Measurements from ENCODE around the gene SOX15.

SOX15 gene

GRCh38 chr17:7555320-7555948 is 34.5 kb downstream of the SOX15 start:
- Histone ChIP-seq H3K36me3 (ENCODE audit: control insufficient read depth, insufficient read depth, low read length) (no peaks in the 10 kb centered on the region), H3K9me3 (ENCODE audit: control insufficient read depth, insufficient read depth, low read length) (no peaks in the 10 kb centered on the region), H3K4me1 (ENCODE audit: control insufficient read depth, insufficient read depth, low read length) (peaks cover 3% of the 10 kb centered on the region), H3K4me3 (ENCODE audit: low read length) (no peak overlapping the region), H3K27me3 (ENCODE audit: control insufficient read depth, insufficient read depth, low read length) (no peaks in the 10 kb centered on the region), H3K27ac (ENCODE audit: low read length) (no peak overlapping the region)
- no CpG with 5 or more reads among the region's 10 CpGs for WGBS (ENCODE audit: insufficient coverage, insufficient read length)
- no peak for DNase-seq (ENCODE audit: low read depth, low spot score)

DNA sequence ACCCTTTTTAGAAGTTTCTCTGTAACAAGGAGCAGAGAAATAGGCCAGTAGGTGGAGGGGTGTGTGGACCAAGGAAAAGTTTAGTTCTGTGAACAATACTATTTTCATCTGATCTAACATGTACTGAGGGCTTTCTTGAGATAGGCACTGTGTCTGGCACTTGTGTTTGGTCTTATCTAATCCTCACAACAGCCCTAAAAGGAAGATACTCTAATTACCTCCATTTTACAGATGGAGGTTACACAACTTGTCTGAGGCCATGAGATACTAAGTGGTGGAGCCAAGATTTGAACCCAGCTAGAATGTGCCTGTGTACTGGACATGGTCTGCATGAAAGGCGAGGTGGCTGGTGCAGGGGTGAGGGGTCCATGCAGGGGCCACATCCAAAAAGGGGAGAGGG is 36.5 kb downstream of the SOX15 start:
- no CpG with 5 or more reads among the region's 1 CpG for WGBS (ENCODE audit: insufficient coverage, insufficient read length)
- Histone ChIP-seq H3K27ac (ENCODE audit: low read length) (no peak overlapping the region), H3K4me3 (ENCODE audit: low read length) (no peak overlapping the region), H3K4me1 (ENCODE audit: control insufficient read depth, insufficient read depth, low read length) (peaks cover 3% of the 10 kb centered on the region), H3K9me3 (ENCODE audit: control insufficient read depth, insufficient read depth, low read length) (no peaks in the 10 kb centered on the region), H3K27me3 (ENCODE audit: control insufficient read depth, insufficient read depth, low read length) (no peaks in the 10 kb centered on the region; the same call in 1 of the 2 replicates), H3K36me3 (ENCODE audit: control insufficient read depth, insufficient read depth, low read length) (no peaks in the 10 kb centered on the region; the same call in 1 of the 2 replicates)
- no peak for DNase-seq (ENCODE audit: low read depth, low spot score)

GRCh38 chr17:7552621-7553051 is 37.3 kb downstream of the SOX15 start:
- H3K36me3 ChIP-seq (ENCODE audit: control insufficient read depth, insufficient read depth, low read length): no peaks in the 10 kb centered on the region; the same call in 1 of the 2 replicates
- peaks cover 3% of the 10 kb centered on the region for H3K4me1 ChIP-seq (ENCODE audit: control insufficient read depth, insufficient read depth, low read length)
- no peak for DNase-seq (ENCODE audit: low read depth, low spot score)
- no peak overlapping the region for H3K4me3 ChIP-seq (ENCODE audit: low read length)
- no CpG with 5 or more reads among the region's 6 CpGs for WGBS (ENCODE audit: insufficient coverage, insufficient read length)
- H3K27me3 ChIP-seq (ENCODE audit: control insufficient read depth, insufficient read depth, low read length): no peaks in the 10 kb centered on the region; the same call in 1 of the 2 replicates
- no peak overlapping the region for H3K27ac ChIP-seq (ENCODE audit: low read length)
- H3K9me3 ChIP-seq (ENCODE audit: control insufficient read depth, insufficient read depth, low read length): no peaks in the 10 kb centered on the region

DNA sequence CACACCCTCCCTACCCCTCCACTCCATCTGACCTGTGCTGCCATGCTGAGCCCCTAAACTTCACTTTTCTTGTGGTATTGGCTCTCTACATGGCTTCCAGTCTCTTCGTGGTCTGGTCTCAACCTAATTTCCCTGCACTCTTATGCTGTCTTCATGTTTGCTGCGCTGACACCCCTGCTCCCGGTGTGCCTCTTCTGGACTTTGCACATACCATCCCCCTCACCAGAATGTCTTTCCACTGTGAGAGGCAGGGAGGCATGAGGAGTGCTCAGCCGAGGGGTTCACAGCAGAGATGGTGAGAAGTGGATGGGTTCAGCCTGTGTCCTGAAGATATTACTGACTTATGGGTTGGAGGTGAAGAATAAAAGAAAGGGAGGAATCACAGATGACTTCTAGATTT is 38.5 kb downstream of the SOX15 start:
- DNase-seq (ENCODE audit: low read depth, low spot score): no peak
- H3K36me3 ChIP-seq (ENCODE audit: control insufficient read depth, insufficient read depth, low read length): no peaks in the 10 kb centered on the region; the same call in 1 of the 2 replicates
- 0 out of 2 replicates have a peak, but pooled peaks cover 3% of the 10 kb centered on the region for H3K4me1 ChIP-seq (ENCODE audit: control insufficient read depth, insufficient read depth, low read length)
- no CpG with 5 or more reads among the region's 4 CpGs for WGBS (ENCODE audit: insufficient coverage, insufficient read length)
- H3K9me3 ChIP-seq (ENCODE audit: control insufficient read depth, insufficient read depth, low read length): no peaks in the 10 kb centered on the region
- H3K27ac ChIP-seq (ENCODE audit: low read length): no peak overlapping the region
- no peak overlapping the region for H3K4me3 ChIP-seq (ENCODE audit: low read length)
- H3K27me3 ChIP-seq (ENCODE audit: control insufficient read depth, insufficient read depth, low read length): no peaks in the 10 kb centered on the region; the same call in 1 of the 2 replicates

DNA sequence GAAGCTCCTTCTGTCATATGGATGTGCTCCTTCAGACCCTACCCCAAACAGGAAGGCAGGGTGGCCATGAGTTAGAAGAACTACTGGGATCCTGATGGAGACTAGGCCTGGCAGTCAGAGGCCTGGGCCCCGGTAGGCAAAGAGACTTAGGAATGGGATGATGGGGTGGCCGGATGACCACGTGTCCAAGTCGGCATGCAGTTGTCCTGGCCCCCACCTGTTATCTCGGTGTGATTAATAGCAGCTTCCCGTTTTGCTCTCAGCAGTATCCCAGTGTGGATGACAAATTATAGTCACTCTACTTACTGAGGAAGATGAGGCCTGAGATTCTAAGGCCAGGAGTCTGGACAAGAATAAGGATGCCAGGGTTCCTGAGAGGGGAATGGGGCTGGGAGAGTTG is 39.5 kb downstream of the SOX15 start:
- no peak for DNase-seq (ENCODE audit: low read depth, low spot score)
- no peak overlapping the region for H3K4me3 ChIP-seq (ENCODE audit: low read length)
- no peak overlapping the region for H3K27ac ChIP-seq (ENCODE audit: low read length)
- no peaks in the 10 kb centered on the region; the same call in 1 of the 2 replicates for H3K27me3 ChIP-seq (ENCODE audit: control insufficient read depth, insufficient read depth, low read length)
- H3K36me3 ChIP-seq (ENCODE audit: control insufficient read depth, insufficient read depth, low read length): no peaks in the 10 kb centered on the region; the same call in 1 of the 2 replicates
- WGBS (ENCODE audit: insufficient coverage, insufficient read length): no CpG with 5 or more reads among the region's 6 CpGs
- H3K9me3 ChIP-seq (ENCODE audit: control insufficient read depth, insufficient read depth, low read length): no peaks in the 10 kb centered on the region
- 0 out of 2 replicates have a peak, but pooled peaks cover 3% of the 10 kb centered on the region for H3K4me1 ChIP-seq (ENCODE audit: control insufficient read depth, insufficient read depth, low read length)

DNA sequence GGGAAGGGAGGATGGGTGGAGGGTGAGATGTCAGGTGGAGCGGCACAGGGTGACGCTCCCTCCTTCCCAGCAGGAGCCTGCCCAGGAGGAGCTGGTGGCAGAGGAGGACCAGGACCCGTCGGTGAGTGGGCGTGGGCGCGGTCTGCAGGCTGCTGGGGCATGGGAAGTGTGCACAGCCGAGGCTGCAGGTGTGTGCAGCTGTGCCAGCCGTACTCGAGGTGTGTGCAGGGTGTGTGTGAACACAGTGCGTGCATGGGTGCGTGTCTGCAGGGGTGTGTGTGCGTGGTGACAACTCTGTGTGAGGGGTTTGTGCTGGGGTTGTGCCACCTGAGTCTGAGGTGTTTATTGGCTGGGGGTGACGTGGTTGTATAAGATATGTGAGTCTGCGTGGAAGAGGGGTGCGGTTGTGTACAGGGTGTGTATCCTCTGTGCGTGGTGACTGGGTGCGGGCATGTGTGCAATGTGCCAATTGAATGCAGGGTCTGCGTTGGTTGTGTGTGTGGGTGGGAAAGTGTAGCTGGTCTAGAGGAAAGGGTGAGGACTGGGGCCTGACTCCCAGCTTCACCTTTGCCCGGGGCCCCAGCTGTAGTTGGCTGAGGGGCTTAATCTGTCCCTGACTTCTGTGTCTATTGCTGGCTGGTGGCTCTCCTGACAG is 40.4 kb downstream of the SOX15 start:
- H3K4me3 ChIP-seq (ENCODE audit: low read length): peak overlapping the region; percentile 99; the same call in 1 of the 2 replicates
- no peaks in the 10 kb centered on the region; the same call in 1 of the 2 replicates for H3K27me3 ChIP-seq (ENCODE audit: control insufficient read depth, insufficient read depth, low read length)
- H3K27ac ChIP-seq (ENCODE audit: low read length): no peak overlapping the region
- 0 out of 2 replicates have a peak, but pooled peaks cover 3% of the 10 kb centered on the region for H3K4me1 ChIP-seq (ENCODE audit: control insufficient read depth, insufficient read depth, low read length)
- no CpG with 5 or more reads among the region's 20 CpGs for WGBS (ENCODE audit: insufficient coverage, insufficient read length)
- no peaks in the 10 kb centered on the region for H3K9me3 ChIP-seq (ENCODE audit: control insufficient read depth, insufficient read depth, low read length)
- H3K36me3 ChIP-seq (ENCODE audit: control insufficient read depth, insufficient read depth, low read length): no peaks in the 10 kb centered on the region; the same call in 1 of the 2 replicates
- DNase-seq (ENCODE audit: low read depth, low spot score): no peak

GRCh38 chr17:7548585-7549400 is 41.1 kb downstream of the SOX15 start, which contains the start of gene TNFSF12:
Gene TNFSF12, plus strand, starts transcription at chr17:7549058. Its CDS starts 96 bp downstream, at chr17:7549154.
- no peaks in the 10 kb centered on the region for H3K9me3 ChIP-seq (ENCODE audit: control insufficient read depth, insufficient read depth, low read length)
- H3K4me1 ChIP-seq (ENCODE audit: control insufficient read depth, insufficient read depth, low read length): 0 out of 2 replicates have a peak, but pooled peaks cover 3% of the 10 kb centered on the region
- no peaks in the 10 kb centered on the region; the same call in 1 of the 2 replicates for H3K27me3 ChIP-seq (ENCODE audit: control insufficient read depth, insufficient read depth, low read length)
- DNase-seq (ENCODE audit: low read depth, low spot score): no peak
- H3K27ac ChIP-seq (ENCODE audit: low read length): no peak within 1 kb of the TSS
- WGBS (ENCODE audit: insufficient coverage, insufficient read length): no CpG with 5 or more reads among the region's 65 CpGs
- H3K4me3 ChIP-seq (ENCODE audit: low read length): peak within 1 kb of the TSS; percentile 99
- no peaks in the 10 kb centered on the region; the same call in 1 of the 2 replicates for H3K36me3 ChIP-seq (ENCODE audit: control insufficient read depth, insufficient read depth, low read length)

GRCh38 chr17:7544911-7545310 is 45.0 kb downstream of the SOX15 start:
- no peak for DNase-seq (ENCODE audit: low read depth, low spot score)
- WGBS (ENCODE audit: insufficient coverage, insufficient read length): no CpG with 5 or more reads among the region's 6 CpGs
- H3K27ac ChIP-seq (ENCODE audit: low read length): no peak overlapping the region

DNA sequence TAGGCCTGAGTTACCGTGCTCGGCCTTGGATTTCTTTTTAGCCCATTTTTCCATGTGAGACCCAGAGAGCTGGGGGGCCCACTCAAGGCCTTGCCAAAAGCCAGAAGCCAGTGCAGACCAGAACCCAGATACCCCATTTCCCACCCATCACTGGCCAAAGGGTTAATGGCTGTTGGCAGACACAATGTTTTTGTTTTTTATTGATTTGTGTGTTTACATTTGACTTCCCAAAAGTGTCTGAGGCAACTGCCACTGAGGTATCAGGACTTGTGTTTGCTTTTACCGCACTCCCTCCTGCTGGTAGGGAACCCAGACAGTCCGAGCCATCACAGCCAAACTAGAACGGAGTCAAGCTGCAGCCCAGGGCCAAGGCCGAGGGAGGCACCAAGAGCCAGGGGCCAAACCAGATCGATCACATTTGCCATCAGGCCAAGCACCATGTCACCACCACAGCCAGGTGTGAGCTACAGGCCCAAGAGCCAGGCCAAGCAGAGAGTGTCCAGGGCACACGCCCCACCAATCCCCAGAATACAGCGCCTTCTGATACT is 48.7 kb downstream of the SOX15 start:
- H3K4me3 ChIP-seq (ENCODE audit: low read length): no peak overlapping the region
- no peaks in the 10 kb centered on the region; the same call in 1 of the 2 replicates for H3K27me3 ChIP-seq (ENCODE audit: control insufficient read depth, insufficient read depth, low read length)
- no peak overlapping the region for H3K27ac ChIP-seq (ENCODE audit: low read length)
- no peaks in the 10 kb centered on the region for H3K4me1 ChIP-seq (ENCODE audit: control insufficient read depth, insufficient read depth, low read length)
- no peaks in the 10 kb centered on the region for H3K36me3 ChIP-seq (ENCODE audit: control insufficient read depth, insufficient read depth, low read length)
- no CpG with 5 or more reads among the region's 9 CpGs for WGBS (ENCODE audit: insufficient coverage, insufficient read length)
- no peaks in the 10 kb centered on the region for H3K9me3 ChIP-seq (ENCODE audit: control insufficient read depth, insufficient read depth, low read length)
- DNase-seq (ENCODE audit: low read depth, low spot score): no peak

More at GRCh38 chr17:7544911-7545310, 45.0 kb downstream of the SOX15 start:
- H3K27me3 ChIP-seq (ENCODE audit: control insufficient read depth, insufficient read depth, low read length): no peaks in the 10 kb centered on the region
- 0 out of 2 replicates have a peak, but pooled peaks cover 3% of the 10 kb centered on the region for H3K4me1 ChIP-seq (ENCODE audit: control insufficient read depth, insufficient read depth, low read length)
- H3K36me3 ChIP-seq (ENCODE audit: control insufficient read depth, insufficient read depth, low read length): no peaks in the 10 kb centered on the region; the same call in 1 of the 2 replicates
- H3K4me3 ChIP-seq (ENCODE audit: low read length): no peak overlapping the region
- H3K9me3 ChIP-seq (ENCODE audit: control insufficient read depth, insufficient read depth, low read length): no peaks in the 10 kb centered on the region
